Heart right ventricle (tissue), 16 donors: ENCODE results near the gene INPP5A. TPM values are rescaled to one million over a fixed set of nuclear protein-coding genes. Genes with fewer than 3 reads are reported as not detected.

Experiments
- ATAC-seq, 8 donors: fragments of 200-7000 bp; cut with Tn5 transposase; one replicate each; pipeline ENCODE4 v1.9.1; 2020; ENCODE audit warnings: mild to moderate bottlenecking in 8 of 8, moderate library complexity in 8 of 8, moderate number of reproducible peaks in 1 of 8
- DNase-seq, 2 donors: peaks; one replicate each; pipeline ENCODE4 v3.0.0-alpha.2; 2020
- H3K27ac ChIP-seq, 10 donors: fragments of 200-600 bp; sonication (generic) in 2 of 10; one replicate each; pipeline versions ENCODE4 v1.5.0 to v1.8.0; 2020 to 2022; ENCODE audit warnings: mild to moderate bottlenecking in 3 of 10
- H3K27me3 ChIP-seq, 7 donors: fragments of 200-600 bp; one replicate each; pipeline ENCODE4 v1.8.0; 2021 to 2022; ENCODE audit warnings: mild to moderate bottlenecking in 2 of 7
- H3K36me3 ChIP-seq, 9 donors: fragments of 200-600 bp; sonication (generic) in 1 of 9; one replicate each; pipeline versions ENCODE4 v1.5.0 to v1.8.0; 2020 to 2022; ENCODE audit warnings: mild to moderate bottlenecking in 2 of 9
- H3K4me1 ChIP-seq, 9 donors: fragments of 200-600 bp; sonication (generic) in 1 of 9; one replicate each; pipeline versions ENCODE4 v1.5.0 to v1.8.0; 2020 to 2022; ENCODE audit warnings: mild to moderate bottlenecking in 4 of 9
- H3K4me3 ChIP-seq, 10 donors: fragments of 200-600 bp; sonication (generic) in 2 of 10; one replicate each; pipeline versions ENCODE4 v1.5.0 to v1.8.0; 2020 to 2022; ENCODE audit warnings: mild to moderate bottlenecking in 7 of 10, moderate library complexity in 2 of 10
- H3K9me3 ChIP-seq, 11 donors: fragments of 200-600 bp in 10 of 11; sonication (generic) in 2 of 11; one replicate each; pipeline versions ENCODE4 v1.5.0 to v1.8.0; 2013 to 2022; ENCODE audit warnings: mild to moderate bottlenecking in 2 of 11, control low read depth in 1 of 11, moderate library complexity in 1 of 11
- WGBS, 2 donors: extraction: QIAGEN DNeasy Blood & Tissue Kit; methylation state at CpG; one replicate each; pipeline ENCODE4 v1.1.7; 2013; ENCODE audit warnings: inconsistent platforms in 1 of 2; 5-methylcytosine and 5-hydroxymethylcytosine counted together
- intact Hi-C, 10 donors: fragments of 100-400 bp; cut with DNase I; formaldehyde crosslinking; loops; one replicate each; pipeline versions ENCODE4 v1.11.1 to v1.14.2; 2022
- polyA plus RNA-seq, 2 donors: library from polyadenylated mRNA; stranded (reverse); fragments of 200-250 nt; gene quantifications; one replicate each; pipeline ENCODE4 v1.2.3, GENCODE V29; 2013
- total RNA-seq, 10 donors: library from RNA; stranded (reverse); fragmentation: NEBNext Ultra II Directional in 3 of 10; extraction: Animal tissue kit (Norgen Biotek cat#: 25700) in 3 of 10; gene quantifications; one replicate each; pipeline versions ENCODE4 v1.2.1 to v1.2.4, GENCODE V29; 2021 to 2023
- TF ChIP-seq, protein P1 (sequence below), 9 donors: fragments of 200-600 bp; sonication (generic) in 2 of 9; IDR thresholded peaks; one replicate each; pipeline versions ENCODE4 v1.5.0 to v1.8.0; 2021 to 2022; ENCODE audit warnings: antibody characterized with exemption in 9 of 9, mild to moderate bottlenecking in 5 of 9, moderate library complexity in 1 of 9
- donor health status: Arrhythmogenic right ventricular cardiomyopathy.
- donor health status: ischemic (EF 13 %, LVEDD 7.1; RV severe dilation, severe dysfunction).
- donor health status: healthy with polysubstance abuse.
- donor health status: DM: no; HTN: yes; CAD: no.
- donor health status: DM: no; HTN: no; CAD: no.
- donor health status: ischemic (EF 25% LVEDD 6.9; RV normal size, moderate dysfunction).
- donor health status: ischemic (EF 25% LVEDD 5.7; RV mildly dilated, moderate dysfunction).
- donor health status: healthy.
- donor health status: DM: yes; HTN: yes; CAD: no.
- donor health status: Ischemic cardiomyopathy.
- donor health status: ischemic (EF 35%, LVEDD 5.7; RV mildly dilated, moderate dysfunction).
- donor health status: nonischemic (EF 11% LVEDD 7.7; RV severe dilation, severe dysfunction).
- donor health status: DM: yes; HTN: yes; CAD: no.
- donor health status: PGD.
- donor health status: ischemic (EF 29% LVEDD 5.4; RV normal size, mild dysfunction).
- donor health status: nonischemic (EF 23%, LVEDD 6.1; RV moderate dilation, normal function).

INPP5A gene
- total and polyA plus RNA-seq, 12 donors = 30.4 to 122 (median 106) TPM

DNA sequence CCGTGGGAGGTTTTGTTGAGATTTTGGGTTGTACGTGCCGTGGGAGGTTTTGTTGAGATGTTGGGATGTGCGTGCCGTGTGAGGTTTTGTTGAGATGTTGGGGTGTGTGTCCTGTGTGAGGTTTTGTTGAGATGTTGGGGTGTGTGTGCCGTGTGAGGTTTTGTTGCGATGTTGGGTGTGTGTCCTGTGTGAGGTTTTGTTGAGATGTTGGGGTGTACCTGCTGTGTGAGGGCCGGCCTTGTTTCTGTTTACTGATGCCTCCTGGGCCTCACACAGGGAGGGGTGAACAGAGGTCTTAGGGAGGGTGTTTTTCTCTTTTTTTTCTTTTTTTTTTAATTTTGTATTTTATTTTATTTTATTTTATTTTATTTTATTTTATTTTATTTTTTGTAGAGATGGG lies 36.7 kb downstream of the INPP5A start:
- no peak overlapping the region for H3K4me3 ChIP-seq
- TF ChIP-seq, protein P1, sequence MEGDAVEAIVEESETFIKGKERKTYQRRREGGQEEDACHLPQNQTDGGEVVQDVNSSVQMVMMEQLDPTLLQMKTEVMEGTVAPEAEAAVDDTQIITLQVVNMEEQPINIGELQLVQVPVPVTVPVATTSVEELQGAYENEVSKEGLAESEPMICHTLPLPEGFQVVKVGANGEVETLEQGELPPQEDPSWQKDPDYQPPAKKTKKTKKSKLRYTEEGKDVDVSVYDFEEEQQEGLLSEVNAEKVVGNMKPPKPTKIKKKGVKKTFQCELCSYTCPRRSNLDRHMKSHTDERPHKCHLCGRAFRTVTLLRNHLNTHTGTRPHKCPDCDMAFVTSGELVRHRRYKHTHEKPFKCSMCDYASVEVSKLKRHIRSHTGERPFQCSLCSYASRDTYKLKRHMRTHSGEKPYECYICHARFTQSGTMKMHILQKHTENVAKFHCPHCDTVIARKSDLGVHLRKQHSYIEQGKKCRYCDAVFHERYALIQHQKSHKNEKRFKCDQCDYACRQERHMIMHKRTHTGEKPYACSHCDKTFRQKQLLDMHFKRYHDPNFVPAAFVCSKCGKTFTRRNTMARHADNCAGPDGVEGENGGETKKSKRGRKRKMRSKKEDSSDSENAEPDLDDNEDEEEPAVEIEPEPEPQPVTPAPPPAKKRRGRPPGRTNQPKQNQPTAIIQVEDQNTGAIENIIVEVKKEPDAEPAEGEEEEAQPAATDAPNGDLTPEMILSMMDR (IDR thresholded peaks at IDR 0.05) = no peak
- H3K36me3 ChIP-seq = no peaks in the 10 kb centered on the region
- H3K4me1 ChIP-seq = peaks cover 46 to 80% (median 72%) of the 10 kb centered on the region in 9 donors
- H3K9me3 ChIP-seq = no peaks in the 10 kb centered on the region
- DNase-seq = no peak
- intact Hi-C loops = no loop called here
- no peak overlapping the region for H3K27ac ChIP-seq
- 98 to 99% methylated on average over 8 of the region's 8 CpGs for WGBS, 2 donors
- H3K27me3 ChIP-seq = no peaks in the 10 kb centered on the region
- no peak for ATAC-seq

DNA sequence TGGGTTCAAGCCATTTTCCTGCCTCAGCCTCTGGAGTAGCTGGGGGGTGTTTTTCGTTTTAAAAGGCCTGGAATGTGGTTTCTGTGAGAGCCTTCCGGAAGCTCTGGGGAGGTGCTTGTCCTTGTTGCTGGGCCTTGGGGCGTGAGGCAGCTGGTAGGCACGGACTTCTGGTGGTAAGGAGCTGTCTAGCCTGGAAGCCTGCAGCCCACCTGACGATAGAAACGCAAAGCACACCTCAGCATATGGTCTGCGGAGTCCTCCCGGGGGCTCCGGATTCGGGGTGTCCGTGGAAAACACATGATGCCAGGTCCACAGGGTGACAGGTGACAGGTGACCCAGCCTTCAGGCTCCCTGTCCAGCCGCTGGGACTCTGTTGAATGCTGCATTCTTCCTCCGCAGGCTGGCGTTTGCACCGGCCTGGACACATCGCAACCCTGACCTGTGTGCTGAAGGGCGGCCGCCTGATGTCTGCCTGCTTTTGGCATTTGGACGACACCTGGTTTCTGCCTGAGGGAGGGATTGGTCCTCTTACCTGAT lies 37.3 kb downstream of the INPP5A start:
- intact Hi-C loops = loop anchor here in 7 of 10 donors (5.0 kb wide), 4 partner anchors 33 to 118 kb away; no protein-coding TSS in a partner anchor
- WGBS, 2 donors = 64 to 67% methylated on average over 19 of the region's 19 CpGs
- peaks cover 46 to 86% (median 74%) of the 10 kb centered on the region in 9 donors for H3K4me1 ChIP-seq

DNA sequence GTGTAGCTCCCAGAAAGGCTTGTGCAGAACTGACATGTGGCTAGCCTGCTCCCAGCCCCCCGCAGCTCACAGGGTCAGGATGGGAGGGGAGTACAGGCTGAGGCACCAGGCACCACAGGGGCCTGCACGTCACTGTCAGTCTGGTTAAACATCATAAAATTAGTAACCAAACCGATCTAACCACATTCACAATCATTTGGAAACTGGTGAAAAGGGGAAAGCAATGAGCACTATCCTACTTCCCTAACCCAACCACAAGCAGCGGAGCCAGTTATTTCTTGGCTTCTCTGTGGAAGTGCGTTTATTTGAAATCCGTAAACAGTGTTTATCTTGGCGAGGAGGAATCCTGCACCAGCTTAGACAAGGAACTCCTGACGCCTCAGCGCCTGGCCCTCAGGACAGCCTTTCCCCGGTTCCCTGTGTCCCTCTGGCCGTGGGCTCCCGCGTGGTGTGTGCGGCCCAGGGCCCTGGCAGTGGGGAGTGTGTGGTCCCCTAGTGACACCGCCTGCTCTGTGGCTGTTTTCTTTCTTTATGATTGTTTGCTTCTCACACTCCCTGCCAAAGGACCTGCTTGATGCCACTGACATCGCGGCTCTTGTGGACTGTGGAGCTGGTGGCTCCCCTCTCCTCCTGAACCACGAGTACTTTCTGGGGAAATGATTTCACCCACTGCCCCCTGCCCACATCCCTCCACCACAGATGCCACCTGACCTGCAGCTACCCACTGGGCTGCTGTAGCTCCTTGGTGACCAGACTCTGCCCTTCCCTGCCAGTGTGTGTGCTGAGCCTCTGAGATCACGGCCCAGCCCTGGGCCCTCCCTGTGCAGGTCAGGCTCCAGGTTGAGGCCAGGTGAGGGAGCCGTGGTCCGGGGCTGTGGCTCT lies 38.0 kb downstream of the INPP5A start:
- Histone ChIP-seq H3K4me3 (peak overlapping the region in 3 of 10 donors; percentile 8 to 16 (median 10)), H3K36me3 (no peaks in the 10 kb centered on the region), H3K9me3 (no peaks in the 10 kb centered on the region), H3K27me3 (no peaks in the 10 kb centered on the region), H3K27ac (peak overlapping the region in 7 of 10 donors; percentile 11 to 64 (median 27)), H3K4me1 (peaks cover 46 to 86% (median 72%) of the 10 kb centered on the region in 9 donors)
- TF ChIP-seq, protein P1 (IDR thresholded peaks at IDR 0.05) = no peak
- DNase-seq = no peak
- intact Hi-C loops = loop anchor here in 7 of 10 donors (5.0 kb wide), 4 partner anchors 33 to 118 kb away; no protein-coding TSS in a partner anchor
- WGBS, 2 donors = 30 to 31% methylated on average over 21 of the region's 21 CpGs
- ATAC-seq = peak in 7 of 8 donors; percentile 13 to 64 (median 46)

More for the DNA sequence above, 37.3 kb downstream of the INPP5A start:
- Histone ChIP-seq H3K27me3 (no peaks in the 10 kb centered on the region), H3K4me3 (peak overlapping the region in 1 of 10 donors; percentile 16), H3K27ac (peak overlapping the region in 4 of 10 donors; percentile 11 to 64 (median 45)), H3K9me3 (no peaks in the 10 kb centered on the region), H3K36me3 (no peaks in the 10 kb centered on the region)
- no peak for ATAC-seq
- no peak for DNase-seq
- TF ChIP-seq, protein P1 (IDR thresholded peaks at IDR 0.05) = no peak

DNA sequence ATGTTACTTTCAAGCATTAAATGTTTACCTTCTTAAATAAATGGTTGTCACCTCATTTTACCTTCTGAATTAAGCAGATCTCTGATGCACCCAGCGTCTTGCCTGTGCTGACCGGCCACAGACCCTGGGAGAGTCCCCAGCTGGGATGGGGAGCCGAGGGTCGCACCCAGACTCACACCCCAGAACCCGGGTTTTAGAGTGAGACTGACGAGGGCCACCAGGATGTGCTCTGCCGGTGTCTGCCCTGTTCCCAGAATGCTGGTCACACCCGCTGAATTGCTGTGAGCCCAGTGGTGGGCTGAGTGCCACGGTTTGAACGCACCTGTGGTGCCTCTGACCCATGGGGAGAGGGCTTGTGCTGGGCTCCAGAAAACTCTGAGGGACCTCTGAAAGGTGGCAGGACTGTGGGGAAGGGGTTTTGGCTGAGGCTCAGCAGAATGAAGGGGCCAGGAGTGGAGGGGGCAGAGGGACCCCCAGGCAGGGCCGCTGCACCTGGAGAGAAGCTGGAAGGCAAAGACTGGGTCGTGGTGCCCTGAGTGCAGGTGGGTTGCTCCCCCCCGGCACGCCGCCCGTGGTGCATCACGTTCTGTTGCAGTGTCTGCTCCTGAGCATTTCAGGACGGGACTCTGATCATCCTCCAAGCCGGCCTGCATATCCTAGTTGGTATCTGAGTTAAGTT lies 39.2 kb downstream of the INPP5A start:
- TF ChIP-seq, protein P1 (IDR thresholded peaks at IDR 0.05) = no peak
- peaks cover 38 to 74% (median 59%) of the 10 kb centered on the region in 9 donors for H3K4me1 ChIP-seq
- no peak for ATAC-seq
- H3K27ac ChIP-seq = no peak overlapping the region
- intact Hi-C loops = loop anchor here in 7 of 10 donors (5.0 kb wide), 4 partner anchors 35 to 120 kb away; no protein-coding TSS in a partner anchor
- no peaks in the 10 kb centered on the region for H3K36me3 ChIP-seq
- H3K9me3 ChIP-seq = peaks cover 0 to 8% (median 0%) of the 10 kb centered on the region in 11 donors
- H3K27me3 ChIP-seq = no peaks in the 10 kb centered on the region
- no peak overlapping the region for H3K4me3 ChIP-seq
- WGBS, 2 donors = 83 to 84% methylated on average over 19 of the region's 19 CpGs
- DNase-seq = no peak
